Adrenal gland (tissue), 5 donors: ENCODE results near the gene THUMPD3.

Experiments used
- POLR2A ChIP-seq, 2 donors: fragments of 450-650 bp; IDR thresholded peaks; one replicate each; pipeline ENCODE4 v1.6.1; 2017; ENCODE audit warnings: antibody characterized with exemption in 2 of 2, mild to moderate bottlenecking in 2 of 2, moderate library complexity in 1 of 2
- TF ChIP-seq, protein P1 (sequence below), 6 experiments: fragments of 450-650 bp in 4 of 6; fragments of 200-600 bp in 2 of 6; sonication (generic) in 1 of 6; IDR thresholded peaks; 1 replicate in 5 of 6; 2 replicates in 1 of 6; pipeline versions ENCODE4 v1.5.1 to v1.8.0; 2016 to 2021; ENCODE audit warnings: antibody characterized with exemption in 6 of 6, mild to moderate bottlenecking in 2 of 6, moderate library complexity in 1 of 6
- donor health status: DM: no; HTN: no; CAD: no.

DNA sequence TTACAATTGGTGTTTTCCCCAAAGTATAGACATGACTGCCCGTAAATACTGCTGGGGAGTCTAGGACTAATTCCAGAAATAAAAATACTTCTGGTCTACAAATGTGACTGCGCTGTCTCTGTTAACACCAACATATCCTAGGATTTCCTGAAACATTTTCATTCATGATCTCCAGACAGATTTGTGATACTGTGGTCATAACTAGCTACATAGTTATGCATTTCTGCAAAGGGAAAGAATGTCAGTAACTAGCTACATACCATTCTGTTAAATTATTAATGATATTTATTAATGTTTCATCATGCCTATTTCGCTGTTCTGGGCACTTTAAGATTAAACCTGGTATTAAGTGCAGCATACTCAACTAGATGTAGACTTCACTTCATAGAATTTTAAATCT, 67.9 kb downstream of the THUMPD3 start:
- TF ChIP-seq, protein P1, sequence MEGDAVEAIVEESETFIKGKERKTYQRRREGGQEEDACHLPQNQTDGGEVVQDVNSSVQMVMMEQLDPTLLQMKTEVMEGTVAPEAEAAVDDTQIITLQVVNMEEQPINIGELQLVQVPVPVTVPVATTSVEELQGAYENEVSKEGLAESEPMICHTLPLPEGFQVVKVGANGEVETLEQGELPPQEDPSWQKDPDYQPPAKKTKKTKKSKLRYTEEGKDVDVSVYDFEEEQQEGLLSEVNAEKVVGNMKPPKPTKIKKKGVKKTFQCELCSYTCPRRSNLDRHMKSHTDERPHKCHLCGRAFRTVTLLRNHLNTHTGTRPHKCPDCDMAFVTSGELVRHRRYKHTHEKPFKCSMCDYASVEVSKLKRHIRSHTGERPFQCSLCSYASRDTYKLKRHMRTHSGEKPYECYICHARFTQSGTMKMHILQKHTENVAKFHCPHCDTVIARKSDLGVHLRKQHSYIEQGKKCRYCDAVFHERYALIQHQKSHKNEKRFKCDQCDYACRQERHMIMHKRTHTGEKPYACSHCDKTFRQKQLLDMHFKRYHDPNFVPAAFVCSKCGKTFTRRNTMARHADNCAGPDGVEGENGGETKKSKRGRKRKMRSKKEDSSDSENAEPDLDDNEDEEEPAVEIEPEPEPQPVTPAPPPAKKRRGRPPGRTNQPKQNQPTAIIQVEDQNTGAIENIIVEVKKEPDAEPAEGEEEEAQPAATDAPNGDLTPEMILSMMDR (IDR thresholded peaks at IDR 0.05): no peak
- no peak for TF ChIP-seq POLR2A (IDR thresholded peaks at IDR 0.05)
